Large intestine (tissue), 3 donors: ENCODE data around the gene BUB3. TPM values are rescaled to one million over a fixed set of nuclear protein-coding genes. Genes with fewer than 3 reads are reported as not detected.
A peak's percentile ranks its signal among the peaks of the same experiment; 100 is the strongest.

Experiments used
- DNase-seq, 2 donors: peaks; one replicate each; pipeline versions ENCODE4 v3.0.0 to v3.0.0-alpha.2; 2013
- H3K27ac ChIP-seq: one replicate; pipeline ENCODE4 v1.5.1; 2013; ENCODE audit warnings: low read length
- H3K27me3 ChIP-seq: 2 replicates; pipeline ENCODE4 v1.6.1; 2013; ENCODE audit warnings: low read length; ENCODE audit not compliant: control insufficient read depth, insufficient read depth
- H3K36me3 ChIP-seq: 2 replicates; pipeline ENCODE4 v1.6.1; 2013; ENCODE audit warnings: low read length; ENCODE audit not compliant: control insufficient read depth, insufficient read depth
- H3K4me1 ChIP-seq: one replicate; pipeline ENCODE4 v1.6.1; 2013; ENCODE audit warnings: low read length; ENCODE audit not compliant: control insufficient read depth, insufficient read depth
- H3K4me3 ChIP-seq: one replicate; pipeline ENCODE4 v1.5.1; 2013; ENCODE audit warnings: low read length
- H3K9me3 ChIP-seq: one replicate; pipeline ENCODE4 v1.6.1; 2013; ENCODE audit warnings: mild to moderate bottlenecking, low read depth, low read length, moderate library complexity; ENCODE audit not compliant: control insufficient read depth
- WGBS: methylation state at CpG from one replicate; pipeline ENCODE4 v1.1.5; 2013; ENCODE audit warnings: low lambda C conversion rate; ENCODE audit not compliant: insufficient coverage; 5-methylcytosine and 5-hydroxymethylcytosine counted together
- polyA plus RNA-seq: library from polyadenylated mRNA; unstranded; fragments of 120-200 nt; gene quantifications from one replicate; pipeline ENCODE4 v1.2.1, GENCODE V29; 2013

Gene BUB3
- polyA plus RNA-seq, 1 donor, result 95.2 TPM

DNA sequence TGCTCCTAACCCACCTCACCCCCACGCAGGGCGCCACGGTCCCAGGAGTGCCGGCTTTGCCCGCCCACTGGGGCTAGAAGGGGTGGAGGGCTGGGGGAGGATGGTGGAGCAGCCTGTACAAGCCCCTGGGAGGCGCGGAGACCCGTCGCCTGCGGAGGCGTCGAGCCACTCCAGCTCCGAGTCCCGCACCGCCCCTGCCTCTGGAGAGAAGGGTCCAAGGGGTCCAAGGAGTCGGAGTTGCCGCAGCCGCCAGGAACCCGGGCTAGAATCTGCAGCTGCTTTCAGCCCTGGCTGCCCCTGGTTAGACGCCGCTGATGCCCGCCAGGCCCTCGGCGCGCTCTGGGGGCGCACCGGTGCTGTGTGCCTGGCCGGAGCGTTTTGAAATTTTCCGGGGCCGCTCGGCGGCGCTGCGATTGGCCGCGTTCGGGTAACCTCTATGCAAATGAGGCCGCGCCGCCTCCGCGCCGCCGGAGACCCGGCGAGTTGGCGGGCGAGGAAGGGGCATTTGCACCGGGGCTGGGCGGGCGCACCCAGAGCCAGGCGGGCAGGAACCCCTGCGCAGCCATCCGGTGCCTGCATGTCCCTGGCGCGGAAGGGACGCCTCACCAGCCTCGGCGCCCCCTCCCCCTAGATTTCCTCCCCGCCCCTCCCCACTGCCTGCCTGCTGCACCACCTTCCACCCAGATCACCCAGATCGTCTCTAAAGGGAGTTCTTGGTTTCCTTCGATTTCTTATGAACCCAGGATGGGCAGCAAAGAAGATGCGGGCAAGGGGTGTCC lies 6.4 kb upstream of the BUB3 start, which contains the start of gene HMX2:
Gene HMX2 (plus strand): TSS at position 502 of the 779 bp plus-strand sequence. CDS start 243 bp downstream, at position 745.
- H3K9me3 ChIP-seq, result peaks cover 14% of the 10 kb centered on the region
- peaks cover 100% of the 10 kb centered on the region for H3K27me3 ChIP-seq
- H3K4me3 ChIP-seq, result peak within 1 kb of the TSS; percentile 4
- no peak for DNase-seq
- no CpG with 5 or more reads among the region's 64 CpGs for WGBS
- no peaks in the 10 kb centered on the region for H3K36me3 ChIP-seq
- H3K4me1 ChIP-seq, result peaks cover 10% of the 10 kb centered on the region
- H3K27ac ChIP-seq, result no peak within 1 kb of the TSS

DNA sequence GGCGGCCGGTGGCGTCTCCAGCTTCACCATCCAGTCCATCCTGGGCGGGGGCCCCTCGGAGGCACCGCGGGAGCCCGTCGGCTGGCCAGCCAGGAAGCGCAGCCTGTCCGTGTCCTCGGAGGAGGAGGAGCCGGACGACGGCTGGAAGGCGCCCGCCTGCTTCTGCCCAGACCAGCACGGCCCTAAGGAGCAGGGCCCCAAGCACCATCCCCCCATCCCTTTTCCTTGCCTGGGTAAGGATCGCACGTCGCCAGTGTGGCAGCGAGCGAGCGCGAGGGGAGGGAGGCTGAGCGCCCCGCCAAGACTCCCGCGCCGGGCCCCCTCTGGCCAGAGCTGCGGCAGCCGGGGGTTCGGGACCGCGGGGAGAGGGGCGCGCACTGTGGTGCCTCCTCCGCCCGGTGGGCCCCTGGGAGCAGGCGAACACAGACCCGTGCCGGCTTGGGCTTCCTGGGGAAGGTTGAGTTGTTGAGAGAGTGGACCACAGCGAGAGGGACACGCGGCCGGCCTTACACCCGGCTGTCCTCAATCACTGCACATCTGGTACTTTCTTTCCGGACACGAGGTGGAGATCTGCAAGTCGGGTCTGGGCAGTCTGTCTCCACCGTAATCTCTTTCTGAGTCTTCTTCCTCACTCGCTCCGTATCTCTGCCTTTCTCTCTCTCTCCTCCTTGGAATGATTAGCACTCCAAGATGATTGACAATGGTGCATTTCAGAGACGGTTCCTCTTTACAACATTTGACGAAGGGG lies 5.6 kb upstream of the BUB3 start:
- peaks cover 10% of the 10 kb centered on the region for H3K4me1 ChIP-seq
- H3K27ac ChIP-seq, result no peak overlapping the region
- peaks cover 14% of the 10 kb centered on the region for H3K9me3 ChIP-seq
- no peak for DNase-seq
- H3K36me3 ChIP-seq, result no peaks in the 10 kb centered on the region
- H3K27me3 ChIP-seq, result peaks cover 99% of the 10 kb centered on the region
- H3K4me3 ChIP-seq, result peak overlapping the region; percentile 4
- WGBS, result no CpG with 5 or more reads among the region's 55 CpGs

DNA sequence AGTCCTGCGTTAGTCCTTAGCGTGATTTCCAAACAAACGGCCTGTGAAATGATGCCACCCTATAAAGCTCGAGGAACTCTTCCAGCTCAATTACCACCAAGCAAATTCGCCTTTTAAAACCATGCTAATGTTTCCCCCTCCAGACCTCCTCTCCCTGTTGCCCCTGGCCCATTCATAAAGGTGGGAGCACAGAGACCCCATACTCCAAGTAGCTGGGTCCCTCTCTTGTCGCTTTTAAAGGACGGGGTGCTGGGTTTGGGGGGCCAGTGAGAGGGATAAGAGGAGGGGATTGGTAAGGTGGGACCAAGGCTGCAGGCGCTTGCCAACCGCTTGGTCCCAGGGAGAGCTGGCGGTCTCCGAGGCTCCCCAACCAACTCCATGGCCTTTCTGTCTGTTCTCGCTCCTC lies 5.0 kb upstream of the BUB3 start:
- no peak for DNase-seq
- peaks cover 10% of the 10 kb centered on the region for H3K4me1 ChIP-seq
- H3K27ac ChIP-seq, result no peak overlapping the region
- H3K36me3 ChIP-seq, result no peaks in the 10 kb centered on the region
- WGBS, result 0% methylated on average over 1 of the region's 12 CpGs
- peak overlapping the region; percentile 10 for H3K4me3 ChIP-seq
- H3K9me3 ChIP-seq, result peaks cover 14% of the 10 kb centered on the region
- peaks cover 93% of the 10 kb centered on the region for H3K27me3 ChIP-seq

DNA sequence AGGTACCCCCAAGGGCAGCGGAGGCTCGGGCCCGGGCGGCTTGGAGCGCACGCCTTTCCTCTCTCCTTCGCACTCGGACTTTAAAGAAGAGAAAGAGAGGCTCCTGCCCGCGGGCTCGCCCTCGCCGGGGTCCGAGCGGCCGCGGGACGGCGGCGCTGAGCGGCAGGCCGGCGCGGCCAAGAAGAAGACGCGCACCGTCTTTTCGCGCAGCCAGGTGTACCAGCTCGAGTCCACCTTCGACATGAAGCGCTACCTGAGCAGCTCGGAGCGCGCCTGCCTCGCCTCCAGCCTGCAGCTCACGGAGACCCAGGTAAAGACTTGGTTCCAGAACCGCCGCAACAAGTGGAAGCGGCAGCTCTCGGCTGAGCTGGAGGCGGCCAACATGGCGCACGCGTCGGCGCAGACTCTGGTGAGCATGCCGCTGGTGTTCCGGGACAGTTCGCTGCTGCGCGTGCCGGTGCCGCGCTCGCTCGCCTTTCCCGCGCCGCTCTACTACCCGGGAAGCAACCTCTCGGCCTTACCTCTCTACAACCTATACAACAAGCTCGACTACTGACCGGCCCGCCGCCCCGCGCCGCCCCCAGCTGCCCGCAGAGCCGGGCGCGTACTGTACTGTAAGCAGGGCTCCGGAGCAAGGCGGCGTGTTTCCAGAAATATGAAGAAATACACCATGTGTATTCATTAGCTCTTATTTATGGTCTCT lies 4.5 kb upstream of the BUB3 start:
- H3K36me3 ChIP-seq, result no peaks in the 10 kb centered on the region
- H3K27me3 ChIP-seq, result peaks cover 88% of the 10 kb centered on the region
- peak in 1 of 2 donors; percentile 57 for DNase-seq
- no peak overlapping the region for H3K27ac ChIP-seq
- H3K4me1 ChIP-seq, result peaks cover 10% of the 10 kb centered on the region
- no CpG with 5 or more reads among the region's 76 CpGs for WGBS
- peaks cover 14% of the 10 kb centered on the region for H3K9me3 ChIP-seq
- peak overlapping the region; percentile 16 for H3K4me3 ChIP-seq

DNA sequence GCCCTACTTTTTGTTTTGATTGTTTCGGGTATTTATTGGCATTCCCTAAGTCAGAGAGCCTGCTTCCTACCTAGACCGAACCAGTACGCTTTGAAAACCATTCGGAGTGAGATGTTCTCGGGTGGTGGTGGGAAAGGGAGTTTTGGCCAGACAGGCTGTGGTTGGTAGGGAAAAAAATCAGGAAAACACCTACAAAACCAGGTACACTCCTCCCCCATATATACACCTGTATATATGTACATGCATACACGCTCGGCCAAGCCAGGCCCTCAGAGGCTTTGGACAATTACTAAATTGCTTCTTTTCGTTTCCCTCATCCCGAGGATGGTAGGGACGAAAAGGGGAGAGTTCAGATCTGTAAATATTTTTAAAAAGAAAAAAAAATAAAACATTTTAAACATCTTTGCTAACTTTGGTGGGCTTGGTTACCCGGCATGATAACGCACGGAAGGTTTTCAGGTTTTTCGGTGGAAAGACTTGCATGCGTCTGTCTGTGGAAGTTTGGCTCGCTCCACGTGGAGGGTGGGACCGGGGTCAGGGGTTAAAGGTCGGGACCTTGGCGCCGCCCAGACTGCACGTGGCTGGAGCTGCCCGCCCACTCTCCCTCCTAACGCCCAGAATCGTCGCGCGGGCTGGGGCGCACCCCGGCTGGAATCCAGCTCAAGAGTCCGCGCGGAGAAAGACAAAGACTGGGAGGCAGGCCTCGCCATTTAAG lies 3.8 kb upstream of the BUB3 start:
- WGBS, result 0% methylated on average over 3 of the region's 34 CpGs
- H3K9me3 ChIP-seq, result peaks cover 14% of the 10 kb centered on the region
- peak overlapping the region; percentile 16 for H3K4me3 ChIP-seq
- H3K27me3 ChIP-seq, result peaks cover 81% of the 10 kb centered on the region
- no peaks in the 10 kb centered on the region for H3K36me3 ChIP-seq
- DNase-seq, result no peak
- no peak overlapping the region for H3K27ac ChIP-seq
- peaks cover 10% of the 10 kb centered on the region for H3K4me1 ChIP-seq

DNA sequence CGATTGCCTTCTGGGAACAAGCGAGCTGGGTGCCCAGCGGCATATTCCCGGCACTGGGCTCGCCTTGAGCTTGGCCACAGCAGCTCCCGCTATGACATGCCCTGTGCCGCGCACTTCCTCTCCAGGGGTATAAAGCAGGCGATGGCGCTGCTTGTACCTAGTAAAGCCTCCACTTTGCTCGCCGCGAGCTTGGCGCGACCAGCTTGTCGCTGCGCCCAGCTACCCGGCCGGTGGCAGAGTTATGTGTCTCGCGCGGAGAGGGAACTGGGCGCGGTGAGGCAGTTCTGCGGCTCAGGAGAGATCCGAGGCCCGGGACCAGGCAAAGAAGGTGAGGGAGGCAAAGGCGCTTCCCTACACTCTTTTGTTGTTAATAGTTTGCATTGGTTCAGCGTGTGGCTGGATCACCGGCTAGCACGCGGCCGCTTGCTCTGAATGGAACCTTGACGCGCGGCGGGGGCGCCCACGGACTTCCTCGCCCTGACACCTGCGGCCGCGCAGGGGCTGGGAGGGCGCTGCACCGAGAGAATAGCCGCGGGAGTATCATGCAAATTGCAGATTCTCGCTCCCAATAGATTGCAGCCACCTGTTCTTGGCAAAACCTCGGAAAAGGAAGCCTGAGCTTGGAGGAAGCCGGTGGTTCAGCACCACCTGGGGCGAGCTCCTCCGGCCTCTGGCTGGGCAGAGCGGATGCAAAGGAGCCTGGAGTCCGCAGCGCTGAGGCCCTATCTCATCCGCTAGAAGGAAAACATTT lies 3.0 kb upstream of the BUB3 start:
- peaks cover 1% of the 10 kb centered on the region for H3K36me3 ChIP-seq
- H3K27ac ChIP-seq, result no peak overlapping the region
- H3K9me3 ChIP-seq, result peaks cover 14% of the 10 kb centered on the region
- peaks cover 10% of the 10 kb centered on the region for H3K4me1 ChIP-seq
- no peak for DNase-seq
- WGBS, result no CpG with 5 or more reads among the region's 56 CpGs
- H3K27me3 ChIP-seq, result peaks cover 73% of the 10 kb centered on the region
- H3K4me3 ChIP-seq, result peak overlapping the region; percentile 3

DNA sequence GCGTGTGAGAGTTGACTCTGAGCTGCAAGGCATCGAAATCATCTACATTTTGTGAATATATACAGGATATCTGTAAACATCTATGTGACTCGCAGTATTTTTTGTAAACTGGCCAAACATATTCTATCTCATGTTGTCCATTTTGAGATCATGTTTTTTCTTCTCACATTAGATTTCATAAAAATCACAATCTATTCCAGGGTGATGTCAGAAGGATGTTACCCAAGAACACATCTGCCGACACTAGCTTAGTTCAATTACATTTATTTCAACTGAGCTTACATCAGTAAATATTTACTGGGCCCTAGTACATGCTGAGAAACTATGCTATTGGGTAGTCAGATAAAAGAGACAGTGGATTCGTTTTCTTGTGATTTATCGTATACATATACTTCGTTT lies 2.5 kb upstream of the BUB3 start:
- Histone ChIP-seq H3K4me3 (no peak overlapping the region), H3K4me1 (peaks cover 10% of the 10 kb centered on the region), H3K27me3 (peaks cover 68% of the 10 kb centered on the region), H3K36me3 (peaks cover 6% of the 10 kb centered on the region), H3K9me3 (peaks cover 14% of the 10 kb centered on the region), H3K27ac (no peak overlapping the region)
- no peak for DNase-seq
- 19% methylated on average over 3 of the region's 7 CpGs for WGBS

DNA sequence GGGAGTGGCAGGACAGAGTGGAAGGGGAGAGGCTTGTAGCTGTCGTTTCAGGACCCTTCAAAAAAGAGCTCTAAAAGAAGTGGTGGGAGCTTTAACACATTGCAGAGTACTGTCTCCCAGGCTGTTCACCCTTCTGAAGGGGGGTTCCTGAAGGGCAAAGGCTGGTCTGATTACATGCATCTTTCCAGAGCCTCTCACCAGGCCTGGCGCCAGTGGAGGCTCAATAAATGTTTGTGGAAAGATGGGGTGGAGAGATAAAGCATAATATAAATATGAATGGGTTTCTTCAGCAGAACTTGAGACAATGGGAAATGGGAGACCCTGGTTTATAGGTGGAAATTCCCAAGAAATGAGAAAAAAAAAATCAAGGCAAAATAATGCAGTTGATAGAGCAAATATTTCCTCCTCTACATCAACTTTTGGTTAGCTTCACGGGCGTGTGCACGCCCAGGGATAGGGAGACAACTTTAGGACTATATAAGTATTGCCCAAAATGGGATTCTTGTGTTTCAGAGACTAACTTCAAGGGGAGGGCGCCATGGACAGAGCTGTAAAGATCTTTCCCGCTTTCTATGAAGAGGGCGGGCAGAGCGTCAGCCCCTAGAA lies 613 bp upstream of the BUB3 start:
- Histone ChIP-seq H3K9me3 (peaks cover 9% of the 10 kb centered on the region), H3K4me1 (peaks cover 13% of the 10 kb centered on the region), H3K27me3 (peaks cover 49% of the 10 kb centered on the region), H3K36me3 (peaks cover 8% of the 10 kb centered on the region), H3K4me3 (no peak overlapping the region), H3K27ac (no peak overlapping the region)
- no peak for DNase-seq
- no CpG with 5 or more reads among the region's 9 CpGs for WGBS
